HepG2 (cell line): ENCODE data around the gene EEF2.
A peak's percentile ranks its signal among the peaks of the same experiment; 100 is the strongest.

Experiments
- CBX2 ChIP-seq, 2 experiments: fragments of 200-600 bp in 1 of 2; sonication (generic); formaldehyde crosslinking in 1 of 2; IDR thresholded peaks; 2 replicates each; pipeline versions ENCODE4 v1.7.0 to v1.8.1; 2018 to 2022; ENCODE audit warnings: low read depth in 2 of 2, low read length in 1 of 2, mild to moderate bottlenecking in 1 of 2, missing genetic modification reagents in 1 of 2
- MAX ChIP-seq: IDR thresholded peaks from 2 replicates; pipeline ENCODE4 v1.6.1; 2012; ENCODE audit warnings: inconsistent platforms

GRCh38 chr19:4007021-4007835, 22.0 kb upstream of the EEF2 start, which contains the start of gene PIAS4:
- TF ChIP-seq CBX2 (IDR thresholded peaks at IDR 0.05; ENCODE audit: low read depth, low read length): no peak
- TF ChIP-seq CBX2 (CRISPR knock-in tag; IDR thresholded peaks at IDR 0.05; ENCODE audit: low read depth): 0 out of 2 replicates have a peak, but pooled peaks have one; percentile 14
- peak; percentile 84 for TF ChIP-seq MAX
